Retinal pigment epithelial cell (primary cell): Measurements from ENCODE around the gene SLC16A3.
A peak's percentile ranks its signal among the peaks of the same experiment; 100 is the strongest.

Source experiments
- DNase-seq: peaks from one replicate; pipeline ENCODE4 v3.0.0-alpha.2; 2010; ENCODE audit warnings: low read depth
- H3K4me3 ChIP-seq: 2 replicates; pipeline ENCODE4 v1.5.1; 2011; ENCODE audit warnings: mild to moderate bottlenecking, low read length, control low read depth, moderate library complexity
- CTCF ChIP-seq: conservative IDR thresholded peaks from 2 replicates; pipeline ENCODE4 v1.5.1; 2011; ENCODE audit warnings: low read depth, low read length, control low read depth, inconsistent platforms

The SLC16A3 gene

GRCh38 chr17:82242977-82243647 is 14.3 kb downstream of the SLC16A3 start:
- H3K4me3 ChIP-seq, result no peak overlapping the region
- no peak for TF ChIP-seq CTCF
- DNase-seq, result no peak

- DNase-seq, result no peak
- no peak overlapping the region for H3K4me3 ChIP-seq
- TF ChIP-seq CTCF, result no peak
Observed at GRCh38 chr17:82243648-82244412, 15.0 kb downstream of the SLC16A3 start.

GRCh38 chr17:82244413-82245133 is 15.7 kb downstream of the SLC16A3 start:
- no peak overlapping the region for H3K4me3 ChIP-seq
- no peak for DNase-seq
- peak; percentile 60 for TF ChIP-seq CTCF

GRCh38 chr17:82245134-82246039 is 16.5 kb downstream of the SLC16A3 start:
- no peak for TF ChIP-seq CTCF
- DNase-seq, result no peak
- no peak overlapping the region for H3K4me3 ChIP-seq

GRCh38 chr17:82246040-82246364 is 17.2 kb downstream of the SLC16A3 start:
- no peak for TF ChIP-seq CTCF
- no peak overlapping the region for H3K4me3 ChIP-seq
- DNase-seq, result no peak

- H3K4me3 ChIP-seq, result no peak overlapping the region
- TF ChIP-seq CTCF, result no peak
- DNase-seq, result no peak
Observed at GRCh38 chr17:82246365-82247181, 17.7 kb downstream of the SLC16A3 start.
